ENCODE data around the gene ELOA2. TPM values are rescaled to one million over a fixed set of nuclear protein-coding genes. Genes with fewer than 3 reads are reported as not detected.
"Not testable (repeated sequence)": the region's sequence is repeated elsewhere in the genome, so short reads cannot be mapped to it uniquely, and the experiment has no call there.

Gene ELOA2
- total and polyA plus RNA-seq, 2 donors (not counting 1 experiment from before 2014, with no cell fraction given): not detected

- H3K9me3 ChIP-seq (ENCODE audit: control insufficient read depth, insufficient read depth, low read depth, low read length); H3K27ac ChIP-seq (ENCODE audit: insufficient read depth, low read length); H3K27me3 ChIP-seq (ENCODE audit: control insufficient read depth, insufficient read depth, low read length); H3K4me1 ChIP-seq (ENCODE audit: control insufficient read depth, extremely low read depth, insufficient read depth, low read length); H3K9ac ChIP-seq (ENCODE audit: insufficient read depth, low read length); H3K79me2 ChIP-seq (ENCODE audit: control insufficient read depth, insufficient read depth, low read length); H3K4me3 ChIP-seq (replicated peaks in 1 of 4; ENCODE audit: control extremely low read depth in 1 of 4, insufficient read depth in 1 of 4, low read depth in 3 of 4, low read length in 4 of 4); H3K4me2 ChIP-seq (ENCODE audit: extremely low read depth, insufficient read depth, low read length); H4K20me1 ChIP-seq (ENCODE audit: control insufficient read depth, extremely low read depth, insufficient read depth, low read length); DNase-seq (ENCODE audit: low read depth in 2 of 2); H2AFZ ChIP-seq (ENCODE audit: low read length); H3K36me3 ChIP-seq (ENCODE audit: control insufficient read depth, insufficient read depth, low read length): not testable (repeated sequence)
Observed at GRCh38 chr18:47028738-47029137, 6.7 kb downstream of the ELOA2 start.

GRCh38 chr18:47025557-47026174, 9.8 kb downstream of the ELOA2 start:
- H4K20me1 ChIP-seq (ENCODE audit: control insufficient read depth, extremely low read depth, insufficient read depth, low read length); H3K9ac ChIP-seq (ENCODE audit: insufficient read depth, low read length); H3K4me2 ChIP-seq (ENCODE audit: extremely low read depth, insufficient read depth, low read length); H2AFZ ChIP-seq (ENCODE audit: low read length); H3K36me3 ChIP-seq (ENCODE audit: control insufficient read depth, insufficient read depth, low read length); DNase-seq (ENCODE audit: low read depth in 2 of 2); H3K79me2 ChIP-seq (ENCODE audit: control insufficient read depth, insufficient read depth, low read length); H3K9me3 ChIP-seq (ENCODE audit: control insufficient read depth, insufficient read depth, low read depth, low read length); H3K27me3 ChIP-seq (ENCODE audit: control insufficient read depth, insufficient read depth, low read length); H3K4me3 ChIP-seq (replicated peaks in 1 of 4; ENCODE audit: control extremely low read depth in 1 of 4, insufficient read depth in 1 of 4, low read depth in 3 of 4, low read length in 4 of 4); H3K27ac ChIP-seq (ENCODE audit: insufficient read depth, low read length); H3K4me1 ChIP-seq (ENCODE audit: control insufficient read depth, extremely low read depth, insufficient read depth, low read length): not testable (repeated sequence)

- not testable (repeated sequence) for H2AFZ ChIP-seq (ENCODE audit: low read length); DNase-seq (ENCODE audit: low read depth in 2 of 2); H3K4me2 ChIP-seq (ENCODE audit: extremely low read depth, insufficient read depth, low read length)
Observed at GRCh38 chr18:47023769-47024465, 11.5 kb downstream of the ELOA2 start.

GRCh38 chr18:47022821-47023220, 12.6 kb downstream of the ELOA2 start:
- H4K20me1 ChIP-seq (ENCODE audit: control insufficient read depth, extremely low read depth, insufficient read depth, low read length); H3K79me2 ChIP-seq (ENCODE audit: control insufficient read depth, insufficient read depth, low read length); H3K4me1 ChIP-seq (ENCODE audit: control insufficient read depth, extremely low read depth, insufficient read depth, low read length); H3K27ac ChIP-seq (ENCODE audit: insufficient read depth, low read length); DNase-seq (ENCODE audit: low read depth in 2 of 2); H3K9ac ChIP-seq (ENCODE audit: insufficient read depth, low read length); H3K4me3 ChIP-seq (replicated peaks in 1 of 4; ENCODE audit: control extremely low read depth in 1 of 4, insufficient read depth in 1 of 4, low read depth in 3 of 4, low read length in 4 of 4); H2AFZ ChIP-seq (ENCODE audit: low read length); H3K4me2 ChIP-seq (ENCODE audit: extremely low read depth, insufficient read depth, low read length); H3K36me3 ChIP-seq (ENCODE audit: control insufficient read depth, insufficient read depth, low read length); H3K9me3 ChIP-seq (ENCODE audit: control insufficient read depth, insufficient read depth, low read depth, low read length); H3K27me3 ChIP-seq (ENCODE audit: control insufficient read depth, insufficient read depth, low read length): not testable (repeated sequence)

More at GRCh38 chr18:47023769-47024465, 11.5 kb downstream of the ELOA2 start:
- not testable (repeated sequence) for H3K9ac ChIP-seq (ENCODE audit: insufficient read depth, low read length); H3K9me3 ChIP-seq (ENCODE audit: control insufficient read depth, insufficient read depth, low read depth, low read length); H3K27me3 ChIP-seq (ENCODE audit: control insufficient read depth, insufficient read depth, low read length); H4K20me1 ChIP-seq (ENCODE audit: control insufficient read depth, extremely low read depth, insufficient read depth, low read length); H3K4me1 ChIP-seq (ENCODE audit: control insufficient read depth, extremely low read depth, insufficient read depth, low read length); H3K36me3 ChIP-seq (ENCODE audit: control insufficient read depth, insufficient read depth, low read length); H3K79me2 ChIP-seq (ENCODE audit: control insufficient read depth, insufficient read depth, low read length); H3K4me3 ChIP-seq (replicated peaks in 1 of 4; ENCODE audit: control extremely low read depth in 1 of 4, insufficient read depth in 1 of 4, low read depth in 3 of 4, low read length in 4 of 4); H3K27ac ChIP-seq (ENCODE audit: insufficient read depth, low read length)

GRCh38 chr18:47020757-47021156, 14.7 kb downstream of the ELOA2 start:
- not testable (repeated sequence) for H2AFZ ChIP-seq (ENCODE audit: low read length); H3K4me1 ChIP-seq (ENCODE audit: control insufficient read depth, extremely low read depth, insufficient read depth, low read length); H3K27me3 ChIP-seq (ENCODE audit: control insufficient read depth, insufficient read depth, low read length); H3K4me2 ChIP-seq (ENCODE audit: extremely low read depth, insufficient read depth, low read length); H3K9ac ChIP-seq (ENCODE audit: insufficient read depth, low read length); H3K9me3 ChIP-seq (ENCODE audit: control insufficient read depth, insufficient read depth, low read depth, low read length); H3K4me3 ChIP-seq (replicated peaks in 1 of 4; ENCODE audit: control extremely low read depth in 1 of 4, insufficient read depth in 1 of 4, low read depth in 3 of 4, low read length in 4 of 4); H3K27ac ChIP-seq (ENCODE audit: insufficient read depth, low read length); DNase-seq (ENCODE audit: low read depth in 2 of 2); H3K36me3 ChIP-seq (ENCODE audit: control insufficient read depth, insufficient read depth, low read length); H3K79me2 ChIP-seq (ENCODE audit: control insufficient read depth, insufficient read depth, low read length); H4K20me1 ChIP-seq (ENCODE audit: control insufficient read depth, extremely low read depth, insufficient read depth, low read length)

GRCh38 chr18:47019870-47020269, 15.6 kb downstream of the ELOA2 start:
- not testable (repeated sequence) for DNase-seq (ENCODE audit: low read depth in 2 of 2); H3K9me3 ChIP-seq (ENCODE audit: control insufficient read depth, insufficient read depth, low read depth, low read length); H4K20me1 ChIP-seq (ENCODE audit: control insufficient read depth, extremely low read depth, insufficient read depth, low read length); H3K79me2 ChIP-seq (ENCODE audit: control insufficient read depth, insufficient read depth, low read length); H3K9ac ChIP-seq (ENCODE audit: insufficient read depth, low read length); H2AFZ ChIP-seq (ENCODE audit: low read length); H3K4me3 ChIP-seq (replicated peaks in 1 of 4; ENCODE audit: control extremely low read depth in 1 of 4, insufficient read depth in 1 of 4, low read depth in 3 of 4, low read length in 4 of 4); H3K4me1 ChIP-seq (ENCODE audit: control insufficient read depth, extremely low read depth, insufficient read depth, low read length); H3K27me3 ChIP-seq (ENCODE audit: control insufficient read depth, insufficient read depth, low read length); H3K36me3 ChIP-seq (ENCODE audit: control insufficient read depth, insufficient read depth, low read length); H3K4me2 ChIP-seq (ENCODE audit: extremely low read depth, insufficient read depth, low read length); H3K27ac ChIP-seq (ENCODE audit: insufficient read depth, low read length)
